Measurements from ENCODE around the gene ANO9. TPM values are rescaled to one million over a fixed set of nuclear protein-coding genes. Genes with fewer than 3 reads are reported as not detected.
A peak's percentile ranks its signal among the peaks of the same experiment; 100 is the strongest.

Gene ANO9
- total RNA-seq, 1 donor from 2014 or later: not detected

DNA sequence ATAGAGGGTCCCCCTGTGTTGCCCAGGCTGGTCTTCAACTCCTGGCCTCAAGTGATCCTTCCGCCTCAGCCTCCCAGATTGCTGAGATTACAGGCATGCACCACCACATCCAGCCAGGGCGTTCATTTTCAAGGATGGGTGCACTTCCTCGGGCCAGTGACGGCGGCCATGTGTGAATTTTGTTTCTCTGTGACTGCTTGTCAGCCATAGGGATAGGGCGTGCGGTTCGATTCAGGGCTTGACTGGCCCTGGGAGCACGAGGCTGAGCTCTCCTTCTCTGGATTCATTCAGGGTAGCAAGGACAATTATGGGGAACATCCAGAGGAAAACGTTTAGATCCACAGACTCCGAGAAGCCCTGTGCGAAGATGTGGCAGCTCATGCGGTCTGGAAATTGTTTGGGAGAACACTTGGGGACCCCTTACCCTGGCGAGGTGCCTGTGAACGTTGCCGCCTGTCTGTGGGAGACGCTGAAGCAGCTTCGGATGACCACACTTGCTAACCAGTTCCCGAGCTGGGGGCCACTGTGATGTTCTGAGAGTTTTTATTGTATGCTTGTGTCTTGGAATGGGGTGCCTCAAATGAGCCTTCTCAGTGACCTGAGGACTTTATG lies 11.2 kb upstream of the ANO9 start:
- Histone ChIP-seq H3K36me3 (ENCODE audit: control insufficient read depth in 3 of 3, insufficient read depth in 3 of 3, low read length in 3 of 3) (peaks cover 17 to 23% (median 17%) of the 10 kb centered on the region in 3 donors), H3K9ac (ENCODE audit: low read depth in 1 of 3, low read length in 3 of 3) (no peak overlapping the region), H3K27me3 (ENCODE audit: control insufficient read depth in 3 of 3, insufficient read depth in 3 of 3, low read length in 3 of 3) (no peaks in the 10 kb centered on the region), H3K27ac (ENCODE audit: low read depth, low read length) (no peak overlapping the region), H3K4me1 (ENCODE audit: control insufficient read depth in 3 of 3, insufficient read depth in 3 of 3, low read length in 3 of 3) (peaks cover 27 to 38% (median 27%) of the 10 kb centered on the region in 3 donors), H3K9me3 (ENCODE audit: control insufficient read depth in 3 of 3, low read length in 3 of 3) (no peaks in the 10 kb centered on the region), H3K4me3 (ENCODE audit: low read length in 3 of 3) (no peak overlapping the region)

DNA sequence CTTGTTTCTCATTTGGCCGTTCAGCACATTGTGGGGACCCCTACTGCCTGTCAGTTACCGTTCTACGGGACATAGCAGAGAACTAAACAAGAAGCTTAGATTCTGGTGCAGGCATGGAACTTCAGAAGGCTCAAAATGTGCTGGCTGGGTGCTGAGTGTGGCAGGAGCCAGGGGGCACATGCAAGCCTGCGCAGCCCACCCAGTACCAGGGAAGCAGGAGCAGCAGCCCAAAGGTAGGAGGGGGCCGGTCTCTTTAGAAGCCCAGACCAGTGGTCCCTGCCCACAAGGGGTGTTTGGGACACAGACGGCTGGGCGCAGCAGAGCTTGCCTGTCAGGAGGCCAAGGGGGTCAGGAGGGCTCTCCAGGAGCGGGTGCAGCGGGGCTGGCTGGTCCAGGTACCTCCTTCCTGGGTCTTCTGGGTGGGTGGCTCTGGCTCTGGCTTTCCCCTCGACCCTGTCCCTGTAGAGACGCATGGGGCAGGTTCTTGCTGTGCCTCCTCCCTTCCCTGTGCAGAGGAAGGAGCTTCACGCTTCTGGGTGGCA lies 10.5 kb upstream of the ANO9 start:
- H3K27me3 ChIP-seq (ENCODE audit: control insufficient read depth in 3 of 3, insufficient read depth in 3 of 3, low read length in 3 of 3): no peaks in the 10 kb centered on the region
- H3K9me3 ChIP-seq (ENCODE audit: control insufficient read depth in 3 of 3, low read length in 3 of 3): no peaks in the 10 kb centered on the region
- H3K9ac ChIP-seq (ENCODE audit: low read depth in 1 of 3, low read length in 3 of 3): no peak overlapping the region
- peaks cover 27 to 38% (median 27%) of the 10 kb centered on the region in 3 donors for H3K4me1 ChIP-seq (ENCODE audit: control insufficient read depth in 3 of 3, insufficient read depth in 3 of 3, low read length in 3 of 3)
- H3K36me3 ChIP-seq (ENCODE audit: control insufficient read depth in 3 of 3, insufficient read depth in 3 of 3, low read length in 3 of 3): peaks cover 15 to 23% (median 17%) of the 10 kb centered on the region in 3 donors
- no peak overlapping the region for H3K27ac ChIP-seq (ENCODE audit: low read depth, low read length)
- H3K4me3 ChIP-seq (ENCODE audit: low read length in 3 of 3): no peak overlapping the region

DNA sequence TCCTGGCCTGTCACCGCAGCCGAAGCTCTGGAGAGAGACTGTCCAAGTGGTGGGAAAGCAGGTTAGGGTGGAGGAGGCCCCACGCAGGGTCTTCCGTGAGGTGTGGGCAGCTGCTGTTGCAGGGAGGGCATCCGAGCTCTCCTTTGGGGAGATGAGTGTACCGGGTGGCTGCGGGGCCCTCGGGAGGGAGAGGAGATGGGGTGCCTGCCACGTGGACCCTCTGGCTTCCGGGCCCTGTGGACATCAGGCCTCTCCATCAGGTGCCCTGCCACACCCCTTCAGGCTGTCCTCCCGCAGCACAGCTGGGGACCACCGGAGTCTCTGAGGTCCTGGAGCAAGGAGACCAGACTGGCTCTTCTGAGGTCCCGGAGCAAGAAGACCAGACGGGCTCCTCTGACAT lies 9.9 kb upstream of the ANO9 start:
- H3K9me3 ChIP-seq (ENCODE audit: control insufficient read depth in 3 of 3, low read length in 3 of 3): no peaks in the 10 kb centered on the region
- H3K36me3 ChIP-seq (ENCODE audit: control insufficient read depth in 3 of 3, insufficient read depth in 3 of 3, low read length in 3 of 3): peaks cover 15 to 23% (median 17%) of the 10 kb centered on the region in 3 donors
- peak overlapping the region in 1 of 3 donors; percentile 91 for H3K9ac ChIP-seq (ENCODE audit: low read depth in 1 of 3, low read length in 3 of 3)
- peaks cover 27 to 38% (median 27%) of the 10 kb centered on the region in 3 donors for H3K4me1 ChIP-seq (ENCODE audit: control insufficient read depth in 3 of 3, insufficient read depth in 3 of 3, low read length in 3 of 3)
- H3K4me3 ChIP-seq (ENCODE audit: low read length in 3 of 3): peak overlapping the region in 2 of 3 donors; percentile 84
- no peak overlapping the region for H3K27ac ChIP-seq (ENCODE audit: low read depth, low read length)
- H3K27me3 ChIP-seq (ENCODE audit: control insufficient read depth in 3 of 3, insufficient read depth in 3 of 3, low read length in 3 of 3): no peaks in the 10 kb centered on the region

DNA sequence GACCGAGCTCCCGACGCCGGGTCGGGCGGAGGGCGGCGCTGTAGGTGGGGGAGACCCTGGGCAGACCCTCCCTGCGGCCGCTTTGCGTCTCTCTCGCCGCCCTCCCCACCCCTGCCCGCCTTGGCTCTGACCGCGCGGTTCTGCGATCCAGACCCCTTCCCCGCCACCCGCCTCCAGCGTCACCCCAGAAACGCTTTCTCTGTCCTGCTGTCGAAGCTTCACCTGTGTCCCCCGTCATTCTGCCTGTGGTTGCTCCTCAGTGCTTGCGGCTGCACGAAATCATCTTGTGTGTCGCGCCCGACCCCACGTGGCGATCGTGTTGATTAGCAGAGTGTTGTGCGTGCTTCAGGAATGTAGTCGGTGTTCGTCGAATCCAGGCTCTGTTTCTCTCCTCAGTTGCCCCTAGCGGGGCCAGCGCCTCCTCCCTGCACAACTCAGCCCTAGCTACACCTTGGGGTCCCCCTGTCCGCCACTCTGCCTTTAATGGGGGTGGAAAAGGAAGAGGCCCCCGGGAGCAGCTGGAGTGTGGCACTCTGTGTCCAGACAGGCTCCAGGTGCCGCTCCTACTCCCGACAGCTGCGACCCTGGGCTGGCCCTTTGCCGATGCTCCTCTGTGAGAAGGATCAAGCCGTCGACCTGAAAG lies 9.1 kb upstream of the ANO9 start:
- H3K9ac ChIP-seq (ENCODE audit: low read depth in 1 of 3, low read length in 3 of 3): peak overlapping the region; percentile 82 to 91 (median 84)
- peaks cover 27 to 38% (median 27%) of the 10 kb centered on the region in 3 donors for H3K4me1 ChIP-seq (ENCODE audit: control insufficient read depth in 3 of 3, insufficient read depth in 3 of 3, low read length in 3 of 3)
- peaks cover 15 to 23% (median 17%) of the 10 kb centered on the region in 3 donors for H3K36me3 ChIP-seq (ENCODE audit: control insufficient read depth in 3 of 3, insufficient read depth in 3 of 3, low read length in 3 of 3)
- H3K27ac ChIP-seq (ENCODE audit: low read depth, low read length): peak overlapping the region; percentile 79
- peak overlapping the region; percentile 83 to 84 (median 84) for H3K4me3 ChIP-seq (ENCODE audit: low read length in 3 of 3)
- no peaks in the 10 kb centered on the region for H3K27me3 ChIP-seq (ENCODE audit: control insufficient read depth in 3 of 3, insufficient read depth in 3 of 3, low read length in 3 of 3)
- H3K9me3 ChIP-seq (ENCODE audit: control insufficient read depth in 3 of 3, low read length in 3 of 3): no peaks in the 10 kb centered on the region

DNA sequence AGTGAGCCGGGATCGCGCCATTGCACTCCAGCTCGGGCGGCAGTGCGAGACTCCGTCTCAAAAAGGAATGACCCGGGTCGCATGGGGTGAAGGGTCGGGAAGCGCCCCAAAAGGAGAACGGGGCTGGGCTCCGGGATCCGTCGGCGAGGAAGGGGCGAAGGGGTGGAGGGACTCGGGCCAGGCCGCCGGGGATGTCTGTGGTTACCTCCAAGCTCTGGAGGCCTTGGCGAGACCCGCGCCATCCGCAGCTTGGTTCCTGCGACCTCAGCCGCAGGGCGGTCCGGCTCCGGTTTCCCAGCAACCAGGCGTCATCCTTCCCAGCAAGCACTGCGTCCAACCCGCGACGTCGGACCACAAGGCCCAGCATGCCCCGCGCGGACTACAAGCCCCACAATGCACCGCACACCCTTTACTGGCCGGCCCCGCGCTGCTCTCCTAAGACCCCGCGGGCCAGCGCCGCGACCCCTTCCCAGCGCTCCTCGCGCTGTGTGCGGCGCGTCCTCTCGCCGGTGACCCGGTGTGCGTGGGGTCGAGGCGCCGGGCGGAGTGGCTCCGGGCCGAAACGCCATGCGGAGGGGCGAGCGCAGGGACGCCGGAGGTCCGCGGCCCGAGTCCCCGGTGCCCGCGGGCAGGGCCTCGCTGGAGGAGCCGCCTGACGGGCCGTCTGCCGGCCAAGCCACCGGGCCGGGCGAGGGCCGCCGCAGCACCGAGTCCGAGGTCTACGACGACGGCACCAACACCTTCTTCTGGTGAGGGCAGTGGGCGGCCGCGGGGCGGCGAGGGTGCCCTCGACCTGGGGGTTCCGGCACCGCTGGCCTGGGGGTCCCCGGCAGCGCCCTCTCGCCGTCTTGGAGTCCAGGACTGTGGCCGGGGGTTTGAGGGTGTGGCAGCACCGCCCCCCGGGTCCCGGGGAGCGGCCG lies 8.3 kb upstream of the ANO9 start, which contains the start of gene PTDSS2:
TSS of gene PTDSS2 (plus strand) at position 391 of the 920 bp plus-strand sequence. CDS start at position 568, 177 bp downstream.
- peak within 1 kb of the TSS; percentile 79 for H3K27ac ChIP-seq (ENCODE audit: low read depth, low read length)
- H3K9me3 ChIP-seq (ENCODE audit: control insufficient read depth in 3 of 3, low read length in 3 of 3): no peaks in the 10 kb centered on the region
- peaks cover 15 to 23% (median 17%) of the 10 kb centered on the region in 3 donors for H3K36me3 ChIP-seq (ENCODE audit: control insufficient read depth in 3 of 3, insufficient read depth in 3 of 3, low read length in 3 of 3)
- peaks cover 27 to 38% (median 27%) of the 10 kb centered on the region in 3 donors for H3K4me1 ChIP-seq (ENCODE audit: control insufficient read depth in 3 of 3, insufficient read depth in 3 of 3, low read length in 3 of 3)
- peak within 1 kb of the TSS; percentile 82 to 91 (median 84) for H3K9ac ChIP-seq (ENCODE audit: low read depth in 1 of 3, low read length in 3 of 3)
- no peaks in the 10 kb centered on the region for H3K27me3 ChIP-seq (ENCODE audit: control insufficient read depth in 3 of 3, insufficient read depth in 3 of 3, low read length in 3 of 3)
- H3K4me3 ChIP-seq (ENCODE audit: low read length in 3 of 3): peak within 1 kb of the TSS; percentile 83 to 84 (median 84)

DNA sequence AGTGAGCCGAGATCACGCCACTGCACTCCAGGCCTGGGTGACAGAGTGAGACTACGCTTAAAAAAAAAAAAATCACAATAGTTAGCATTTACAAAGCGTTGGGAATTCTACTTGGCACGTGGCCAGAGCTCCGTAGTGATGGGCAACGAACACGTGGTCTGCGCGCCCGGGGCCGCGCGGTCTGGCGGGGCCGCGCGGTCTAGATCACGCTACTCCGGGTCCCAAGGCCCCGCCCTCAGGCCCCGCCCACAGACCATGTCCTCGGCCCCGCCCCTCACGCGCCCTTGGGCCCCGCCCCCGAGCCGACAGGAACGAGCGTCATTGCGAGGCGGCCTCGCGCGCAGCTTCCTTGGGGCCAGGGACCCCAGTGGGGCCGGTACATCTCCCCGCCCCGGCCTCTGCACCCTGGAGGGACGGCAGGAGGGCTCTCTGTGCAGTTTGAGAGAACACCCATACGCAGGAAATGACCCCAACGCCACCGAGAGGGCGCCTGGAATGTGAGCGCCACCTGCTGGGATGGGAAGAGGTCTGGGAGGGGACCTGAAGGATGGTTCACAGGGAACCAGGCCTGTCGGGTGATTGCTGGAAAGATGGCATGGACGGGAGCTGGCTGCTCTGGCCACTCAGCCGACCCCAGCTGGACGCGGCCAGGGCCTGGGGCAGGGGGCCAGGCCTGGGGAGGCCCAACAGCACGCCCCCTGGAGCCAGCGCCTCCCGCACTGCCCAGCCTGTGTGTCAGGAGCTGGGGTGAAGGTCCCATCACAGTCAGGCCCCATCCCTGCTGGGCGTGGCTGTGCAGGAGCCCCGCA lies 6.3 kb upstream of the ANO9 start:
- H3K27ac ChIP-seq (ENCODE audit: low read depth, low read length): peak overlapping the region; percentile 89
- H3K9ac ChIP-seq (ENCODE audit: low read depth in 1 of 3, low read length in 3 of 3): peak overlapping the region; percentile 70 to 88 (median 84)
- peaks cover 27 to 38% (median 27%) of the 10 kb centered on the region in 3 donors for H3K4me1 ChIP-seq (ENCODE audit: control insufficient read depth in 3 of 3, insufficient read depth in 3 of 3, low read length in 3 of 3)
- H3K9me3 ChIP-seq (ENCODE audit: control insufficient read depth in 3 of 3, low read length in 3 of 3): no peaks in the 10 kb centered on the region
- H3K36me3 ChIP-seq (ENCODE audit: control insufficient read depth in 3 of 3, insufficient read depth in 3 of 3, low read length in 3 of 3): peaks cover under 1 to 9% (median 5%) of the 10 kb centered on the region in 3 donors
- H3K27me3 ChIP-seq (ENCODE audit: control insufficient read depth in 3 of 3, insufficient read depth in 3 of 3, low read length in 3 of 3): peaks cover 3 to 7% (median 6%) of the 10 kb centered on the region in 3 donors
- H3K4me3 ChIP-seq (ENCODE audit: low read length in 3 of 3): peak overlapping the region; percentile 77 to 90 (median 84)

DNA sequence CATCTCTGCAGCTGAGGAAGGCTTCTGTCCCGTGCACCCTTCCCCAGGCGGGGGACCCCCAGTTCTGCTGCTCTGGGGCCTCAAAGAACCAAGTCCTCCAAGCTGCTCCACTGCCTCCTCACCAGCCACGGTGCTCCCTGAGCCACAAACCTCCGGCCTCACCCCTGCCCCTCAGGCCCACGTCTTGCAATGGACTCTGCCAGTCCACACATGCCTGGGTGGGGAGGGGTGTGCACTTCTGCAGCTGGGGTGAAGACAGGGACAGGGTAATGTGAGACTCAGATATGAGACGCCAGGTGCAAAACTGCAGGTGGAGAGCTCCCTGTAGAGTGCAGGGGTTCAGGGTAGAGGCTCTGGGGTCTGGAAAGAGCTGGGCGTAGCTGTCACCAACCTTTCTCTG lies 5.1 kb upstream of the ANO9 start:
- Histone ChIP-seq H3K9me3 (ENCODE audit: control insufficient read depth in 3 of 3, low read length in 3 of 3) (no peaks in the 10 kb centered on the region), H3K9ac (ENCODE audit: low read depth in 1 of 3, low read length in 3 of 3) (no peak overlapping the region), H3K27me3 (ENCODE audit: control insufficient read depth in 3 of 3, insufficient read depth in 3 of 3, low read length in 3 of 3) (peaks cover 11 to 17% (median 13%) of the 10 kb centered on the region in 3 donors), H3K27ac (ENCODE audit: low read depth, low read length) (no peak overlapping the region), H3K4me1 (ENCODE audit: control insufficient read depth in 3 of 3, insufficient read depth in 3 of 3, low read length in 3 of 3) (peaks cover 27 to 31% (median 27%) of the 10 kb centered on the region in 3 donors), H3K4me3 (ENCODE audit: low read length in 3 of 3) (no peak overlapping the region), H3K36me3 (ENCODE audit: control insufficient read depth in 3 of 3, insufficient read depth in 3 of 3, low read length in 3 of 3) (no peaks in the 10 kb centered on the region)

DNA sequence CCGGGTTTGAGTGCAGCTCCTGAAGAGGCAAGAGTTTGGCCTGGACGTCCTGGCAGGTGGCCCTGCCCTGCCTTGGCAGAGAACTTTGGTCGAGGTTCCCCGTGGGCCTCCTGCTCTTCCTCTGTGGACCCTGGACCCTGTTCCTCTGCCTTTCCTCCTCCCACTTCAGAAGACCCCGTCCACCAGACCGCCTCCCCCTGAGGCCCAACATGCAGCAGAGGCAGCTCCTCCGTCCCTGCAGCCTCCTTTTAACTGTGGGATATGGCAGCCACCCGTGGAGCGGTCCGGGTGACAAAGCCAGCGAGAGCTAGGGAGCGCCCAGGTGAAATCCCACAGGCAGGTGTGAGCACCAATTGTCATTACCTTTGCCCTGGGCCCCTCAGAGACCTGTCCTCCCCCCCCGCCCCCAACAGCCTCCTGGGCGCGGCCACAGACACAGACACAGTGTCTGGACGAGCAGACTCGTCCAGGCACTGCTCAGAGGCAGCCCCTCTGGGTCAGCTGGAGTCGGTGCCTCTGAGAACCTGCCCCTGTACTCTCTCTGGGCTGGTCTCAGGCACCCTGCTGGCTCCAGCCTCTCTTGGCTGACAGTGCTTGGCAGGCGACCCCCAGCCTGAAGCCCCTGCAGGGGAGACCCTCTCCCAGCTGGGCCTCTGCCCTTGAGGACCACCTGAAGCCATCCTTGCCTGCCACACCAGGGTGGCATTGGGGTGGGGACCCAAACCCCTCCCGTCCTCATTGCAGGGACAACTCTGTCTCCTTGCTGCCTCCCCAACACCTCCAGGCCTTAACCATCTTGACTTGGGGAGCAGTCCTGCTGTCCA lies 4.2 kb upstream of the ANO9 start:
- H3K36me3 ChIP-seq (ENCODE audit: control insufficient read depth in 3 of 3, insufficient read depth in 3 of 3, low read length in 3 of 3): no peaks in the 10 kb centered on the region
- H3K4me1 ChIP-seq (ENCODE audit: control insufficient read depth in 3 of 3, insufficient read depth in 3 of 3, low read length in 3 of 3): peaks cover 20 to 22% (median 20%) of the 10 kb centered on the region in 3 donors
- H3K4me3 ChIP-seq (ENCODE audit: low read length in 3 of 3): no peak overlapping the region
- no peaks in the 10 kb centered on the region for H3K9me3 ChIP-seq (ENCODE audit: control insufficient read depth in 3 of 3, low read length in 3 of 3)
- peak overlapping the region in 1 of 3 donors; percentile 43 for H3K9ac ChIP-seq (ENCODE audit: low read depth in 1 of 3, low read length in 3 of 3)
- H3K27me3 ChIP-seq (ENCODE audit: control insufficient read depth in 3 of 3, insufficient read depth in 3 of 3, low read length in 3 of 3): peaks cover 19 to 25% (median 19%) of the 10 kb centered on the region in 3 donors
- H3K27ac ChIP-seq (ENCODE audit: low read depth, low read length): no peak overlapping the region

All from skeletal muscle tissue (tissue), 4 donors.